Lower lobe of right lung (tissue), 2 donors: ENCODE measurements around the gene ST8SIA5. TPM values are rescaled to one million over a fixed set of nuclear protein-coding genes. Genes with fewer than 3 reads are reported as not detected.

Source experiments
- ATAC-seq, 2 donors: fragments of 200-7000 bp; cut with Tn5 transposase; one replicate each; pipeline ENCODE4 v1.9.1; 2020 to 2022; ENCODE audit warnings: mild to moderate bottlenecking in 2 of 2, moderate library complexity in 2 of 2
- DNase-seq: peaks from one replicate; pipeline ENCODE4 v3.0.0-alpha.2; 2020
- H3K27ac ChIP-seq: fragments of 200-600 bp; one replicate; pipeline ENCODE4 v1.8.0; 2022
- H3K27me3 ChIP-seq: fragments of 200-600 bp; one replicate; pipeline ENCODE4 v1.8.0; 2022; ENCODE audit warnings: low read depth
- H3K36me3 ChIP-seq: fragments of 200-600 bp; one replicate; pipeline ENCODE4 v1.8.0; 2022; ENCODE audit warnings: mild to moderate bottlenecking
- H3K4me1 ChIP-seq: fragments of 200-600 bp; one replicate; pipeline ENCODE4 v1.8.0; 2022
- H3K4me3 ChIP-seq: fragments of 200-600 bp; one replicate; pipeline ENCODE4 v1.8.0; 2022; ENCODE audit warnings: mild to moderate bottlenecking
- H3K9me3 ChIP-seq: fragments of 200-600 bp; one replicate; pipeline ENCODE4 v1.8.0; 2022
- intact Hi-C: fragments of 100-400 bp; cut with DNase I; formaldehyde crosslinking; loops from one replicate; pipeline ENCODE4 v1.11.0; 2022
- total RNA-seq: library from RNA; stranded (reverse); fragmentation: NEBNext Ultra II Directional; extraction: Animal tissue kit (Norgen Biotek cat#: 25700); gene quantifications from one replicate; pipeline ENCODE4 v1.2.1, GENCODE V29; 2021
- TF ChIP-seq, protein P1 (sequence below): fragments of 200-600 bp; IDR thresholded peaks from one replicate; pipeline ENCODE4 v1.8.0; 2022; ENCODE audit warnings: antibody characterized with exemption, mild to moderate bottlenecking
- donor health status: DM: no; HTN: yes; CAD: no; lungs with severe emphysema.

ST8SIA5 gene
- total RNA-seq, 1 donor from 2014 or later, result not detected

DNA sequence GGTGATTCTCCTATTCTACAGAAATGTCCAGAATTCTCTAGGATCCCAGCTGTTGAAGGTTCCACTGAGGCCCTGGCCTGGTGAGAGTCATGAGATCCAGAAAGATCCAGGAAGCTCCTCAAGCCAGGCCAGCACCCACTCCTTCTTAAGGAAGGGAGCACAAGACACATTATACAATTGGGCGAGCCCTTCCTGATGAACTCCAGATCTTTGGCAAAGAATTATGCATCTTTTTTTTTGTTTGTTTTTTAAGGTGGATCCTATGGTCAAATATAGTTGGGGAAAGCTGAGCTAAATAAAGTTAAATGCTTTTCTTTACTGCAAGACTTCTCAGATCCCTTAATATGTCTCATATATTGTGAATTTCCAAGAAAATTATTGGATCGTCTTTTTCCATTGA lies 62.9 kb downstream of the ST8SIA5 start:
- DNase-seq (no peak), ATAC-seq (no peak)
- H3K36me3 ChIP-seq, result no peaks in the 10 kb centered on the region
- no peaks in the 10 kb centered on the region for H3K9me3 ChIP-seq
- intact Hi-C loops, result no loop called here
- H3K4me1 ChIP-seq, result no peaks in the 10 kb centered on the region
- no peak overlapping the region for H3K4me3 ChIP-seq
- peaks cover 3% of the 10 kb centered on the region for H3K27me3 ChIP-seq
- TF ChIP-seq, protein P1, sequence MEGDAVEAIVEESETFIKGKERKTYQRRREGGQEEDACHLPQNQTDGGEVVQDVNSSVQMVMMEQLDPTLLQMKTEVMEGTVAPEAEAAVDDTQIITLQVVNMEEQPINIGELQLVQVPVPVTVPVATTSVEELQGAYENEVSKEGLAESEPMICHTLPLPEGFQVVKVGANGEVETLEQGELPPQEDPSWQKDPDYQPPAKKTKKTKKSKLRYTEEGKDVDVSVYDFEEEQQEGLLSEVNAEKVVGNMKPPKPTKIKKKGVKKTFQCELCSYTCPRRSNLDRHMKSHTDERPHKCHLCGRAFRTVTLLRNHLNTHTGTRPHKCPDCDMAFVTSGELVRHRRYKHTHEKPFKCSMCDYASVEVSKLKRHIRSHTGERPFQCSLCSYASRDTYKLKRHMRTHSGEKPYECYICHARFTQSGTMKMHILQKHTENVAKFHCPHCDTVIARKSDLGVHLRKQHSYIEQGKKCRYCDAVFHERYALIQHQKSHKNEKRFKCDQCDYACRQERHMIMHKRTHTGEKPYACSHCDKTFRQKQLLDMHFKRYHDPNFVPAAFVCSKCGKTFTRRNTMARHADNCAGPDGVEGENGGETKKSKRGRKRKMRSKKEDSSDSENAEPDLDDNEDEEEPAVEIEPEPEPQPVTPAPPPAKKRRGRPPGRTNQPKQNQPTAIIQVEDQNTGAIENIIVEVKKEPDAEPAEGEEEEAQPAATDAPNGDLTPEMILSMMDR, result no peak
- H3K27ac ChIP-seq, result no peak overlapping the region

DNA sequence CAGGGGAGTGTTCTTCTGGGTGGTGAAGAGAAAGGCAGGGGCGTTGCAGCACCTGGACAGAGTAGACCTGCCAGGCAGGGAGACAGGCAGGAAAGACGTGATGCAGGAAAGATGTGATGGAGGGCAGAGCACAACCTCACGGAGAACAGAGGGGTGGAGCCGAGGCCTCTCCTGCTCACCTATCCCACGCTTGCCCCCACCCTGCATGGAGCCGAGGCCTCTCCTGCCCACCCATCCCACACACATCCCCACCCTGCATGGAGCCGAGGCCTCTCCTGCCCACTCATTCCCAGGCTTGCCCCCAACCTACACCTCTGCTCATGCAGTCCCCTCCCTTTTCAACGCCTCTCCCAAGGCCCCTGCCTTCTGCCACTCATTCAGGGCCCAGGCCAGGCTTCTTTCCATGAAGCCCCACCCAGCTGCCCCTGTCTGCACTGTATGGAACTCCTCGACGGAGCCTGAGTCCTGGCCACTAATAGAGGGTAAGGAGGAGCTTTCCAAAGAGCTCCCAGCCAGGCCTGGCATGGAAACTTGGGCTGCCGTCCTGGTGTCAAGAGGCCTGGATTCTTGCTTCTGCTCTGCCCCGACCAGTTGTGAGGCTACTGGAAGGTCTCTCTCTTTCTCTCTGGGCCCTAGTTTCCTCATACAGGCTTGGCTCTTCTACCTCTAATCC lies 67.9 kb downstream of the ST8SIA5 start:
- Histone ChIP-seq H3K36me3 (no peaks in the 10 kb centered on the region), H3K27ac (no peak overlapping the region), H3K4me1 (no peaks in the 10 kb centered on the region), H3K27me3 (no peaks in the 10 kb centered on the region), H3K9me3 (no peaks in the 10 kb centered on the region), H3K4me3 (no peak overlapping the region)
- TF ChIP-seq, protein P1, result no peak
- intact Hi-C loops, result no loop called here
- DNase-seq (no peak), ATAC-seq (peak; percentile 12 to 18)

DNA sequence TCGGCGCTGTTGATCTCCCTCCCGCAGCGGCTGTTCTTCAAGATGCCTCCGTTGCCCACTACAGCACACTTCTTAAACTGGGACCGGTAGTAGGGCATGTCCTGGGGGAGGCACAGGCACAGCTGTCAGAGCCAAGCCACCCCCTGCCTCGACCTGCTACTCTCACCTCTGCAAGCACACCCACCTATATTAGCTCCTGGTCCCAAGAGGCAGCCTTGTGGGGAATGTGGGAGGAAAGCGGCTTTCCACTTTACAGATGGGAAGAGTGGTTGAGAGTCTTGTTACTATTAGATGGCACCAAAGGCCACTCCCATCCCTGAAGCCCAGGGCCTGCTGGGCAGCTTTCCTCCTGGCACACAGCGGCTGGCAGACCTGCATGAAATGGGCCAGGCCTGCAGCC lies 70.7 kb downstream of the ST8SIA5 start:
- ATAC-seq, result no peak
- no peak overlapping the region for H3K27ac ChIP-seq
- no peak overlapping the region for H3K4me3 ChIP-seq
- intact Hi-C loops, result no loop called here
- TF ChIP-seq, protein P1, result no peak
- H3K9me3 ChIP-seq, result no peaks in the 10 kb centered on the region
- DNase-seq, result no peak
- H3K27me3 ChIP-seq, result no peaks in the 10 kb centered on the region
- H3K4me1 ChIP-seq, result no peaks in the 10 kb centered on the region
- no peaks in the 10 kb centered on the region for H3K36me3 ChIP-seq

DNA sequence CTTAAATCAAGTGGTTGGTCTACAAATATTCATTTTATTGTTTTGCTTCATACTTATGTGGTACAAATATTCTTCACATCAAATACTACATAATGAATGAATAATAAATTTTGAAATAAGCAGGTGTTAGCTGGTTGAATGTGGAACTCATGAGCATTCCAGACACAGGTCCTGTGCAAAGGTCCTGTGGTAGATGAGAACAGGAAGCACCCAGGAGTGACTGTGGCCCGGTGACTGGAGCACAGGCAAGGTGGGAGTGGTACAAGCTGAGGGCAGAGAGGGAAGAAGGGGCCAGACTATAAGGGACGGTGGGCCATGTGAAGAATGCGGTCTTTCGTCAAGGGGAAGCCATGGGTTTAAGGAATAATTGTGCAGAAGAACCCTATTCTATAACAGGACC lies 73.6 kb downstream of the ST8SIA5 start:
- H3K4me3 ChIP-seq, result no peak overlapping the region
- intact Hi-C loops, result no loop called here
- ATAC-seq (no peak), DNase-seq (no peak)
- no peaks in the 10 kb centered on the region for H3K4me1 ChIP-seq
- no peak overlapping the region for H3K27ac ChIP-seq
- no peaks in the 10 kb centered on the region for H3K27me3 ChIP-seq
- TF ChIP-seq, protein P1, result no peak
- H3K9me3 ChIP-seq, result no peaks in the 10 kb centered on the region
- no peaks in the 10 kb centered on the region for H3K36me3 ChIP-seq

DNA sequence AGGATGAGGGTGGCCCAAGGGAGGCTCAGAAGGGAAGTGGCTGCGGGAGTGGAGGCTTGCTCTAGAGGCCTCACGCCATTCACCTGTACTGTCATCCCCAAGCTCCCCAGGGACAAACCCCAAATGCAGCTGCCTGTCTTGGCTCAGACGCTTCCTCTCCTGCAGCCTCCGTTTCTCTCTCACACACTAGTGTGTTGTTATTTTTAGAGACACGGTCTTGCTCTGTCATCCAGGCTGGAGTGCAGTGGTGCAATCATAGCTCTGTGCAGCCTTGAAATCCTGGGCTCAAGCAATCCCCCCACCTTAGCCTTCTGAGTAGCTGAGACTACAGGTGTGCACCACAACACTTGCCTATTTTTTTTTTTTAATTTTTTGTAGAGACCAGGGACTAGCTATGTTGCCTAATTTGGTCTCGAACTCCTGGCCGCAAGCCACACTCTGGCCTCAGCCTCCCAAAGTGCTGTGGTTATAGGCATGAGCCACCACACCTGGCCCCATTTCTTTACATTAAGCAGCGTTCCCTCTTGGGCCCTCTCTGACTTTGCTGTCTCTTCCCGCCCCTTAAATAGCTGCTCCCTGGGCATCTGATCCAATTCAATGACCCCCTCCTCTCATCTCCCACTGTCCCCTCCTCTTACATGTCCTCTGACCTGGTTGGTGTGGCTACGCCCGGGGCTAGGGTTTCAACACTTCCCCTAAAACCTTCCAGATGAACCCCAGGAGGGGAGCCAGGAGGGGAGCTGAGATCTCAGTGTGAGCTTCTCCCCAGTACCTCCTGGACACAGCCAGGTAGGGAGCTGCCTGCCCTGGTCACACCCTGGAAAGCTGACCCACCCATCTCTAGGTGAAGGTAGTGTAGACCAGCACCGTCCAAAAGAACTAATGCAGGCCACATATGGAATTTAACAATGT lies 75.8 kb downstream of the ST8SIA5 start:
- Histone ChIP-seq H3K9me3 (no peaks in the 10 kb centered on the region), H3K27me3 (peaks cover 3% of the 10 kb centered on the region), H3K4me3 (no peak overlapping the region), H3K4me1 (no peaks in the 10 kb centered on the region), H3K36me3 (no peaks in the 10 kb centered on the region), H3K27ac (no peak overlapping the region)
- TF ChIP-seq, protein P1, result no peak
- intact Hi-C loops, result no loop called here
- ATAC-seq, result no peak
- no peak for DNase-seq
